HEK293 (cell line): ENCODE measurements around the gene SUPT3H.

Experiments
- CTCF ChIA-PET: fragments of 350-600 bp; formaldehyde crosslinking; extraction: SDS; loops from one replicate; lab custom pipeline; 2021; ENCODE audit warnings: antibody characterized with exemption; lab: Yijun Ruan, JAX
- POLR2A ChIA-PET: fragments of 300-600 bp; formaldehyde crosslinking; extraction: SDS; loops from one replicate; lab custom pipeline; 2020; ENCODE audit warnings: antibody characterized with exemption, inconsistent platforms; lab: Yijun Ruan, JAX
- H3K27ac ChIP-seq: fragments of 200-500 bp; sonication (Bioruptor generic); 2 replicates; pipeline ENCODE4 v1.5.1; 2014; ENCODE audit warnings: low read depth, low read length, control low read depth, inconsistent platforms; ENCODE audit errors: extremely low read depth
- H3K36me3 ChIP-seq, 2 experiments: fragments of 200-500 bp in 1 of 2; sonication (Bioruptor generic) in 1 of 2; 1 replicate in 1 of 2; 2 replicates in 1 of 2; pipeline ENCODE4 v1.5.1; 2014 to 2017; ENCODE audit warnings: inconsistent platforms in 2 of 2, low read length in 2 of 2; ENCODE audit not compliant: control insufficient read depth in 2 of 2, insufficient read depth in 1 of 2
- H3K4me1 ChIP-seq: fragments of 200-500 bp; sonication (Bioruptor generic); 2 replicates; pipeline ENCODE4 v1.5.1; 2014; ENCODE audit warnings: mild to moderate bottlenecking, low read length, inconsistent platforms; ENCODE audit not compliant: control insufficient read depth, insufficient read depth
- H3K4me3 ChIP-seq: 2 replicates; pipeline ENCODE4 v1.5.1; 2011; ENCODE audit warnings: low read depth, mild to moderate bottlenecking, control low read depth, low read length, moderate library complexity
- H3K9me3 ChIP-seq: fragments of 200-500 bp; sonication (Bioruptor generic); 2 replicates; pipeline ENCODE4 v1.5.1; 2014; ENCODE audit warnings: low read depth, low read length, inconsistent platforms; ENCODE audit not compliant: control insufficient read depth, insufficient read depth
- IKZF3 ChIP-seq: fragments of 450-650 bp; IDR thresholded peaks from 2 replicates; pipeline ENCODE4 v1.5.0; 2018; ENCODE audit warnings: missing biosample characterization, mild to moderate bottlenecking, missing genetic modification characterization, moderate library complexity
- MZF1 ChIP-seq: fragments of 450-650 bp; formaldehyde crosslinking; IDR thresholded peaks from 2 replicates; pipeline ENCODE4 v1.5.1; 2017; ENCODE audit warnings: missing biosample characterization, missing genetic modification characterization, borderline replicate concordance
- SCRT1 ChIP-seq: fragments of 450-650 bp; formaldehyde crosslinking; IDR thresholded peaks from 2 replicates; pipeline ENCODE4 v1.5.1; 2016; ENCODE audit warnings: missing biosample characterization, missing genetic modification characterization, borderline replicate concordance
- SP3 ChIP-seq: fragments of 450-650 bp; formaldehyde crosslinking; IDR thresholded peaks from 2 replicates; pipeline ENCODE4 v1.5.1; 2016; ENCODE audit warnings: missing biosample characterization, missing genetic modification characterization
- TCF7L2 ChIP-seq: IDR thresholded peaks from 2 replicates; pipeline ENCODE4 v1.6.1; 2011; ENCODE audit warnings: low read depth, mild to moderate bottlenecking, inconsistent platforms, low read length, moderate library complexity, borderline replicate concordance
- ZEB2 ChIP-seq: fragments of 450-650 bp; formaldehyde crosslinking; IDR thresholded peaks from 2 replicates; pipeline ENCODE4 v1.5.1; 2016; ENCODE audit warnings: missing biosample characterization, missing genetic modification characterization
- ZNF10 ChIP-seq: fragments of 450-650 bp; formaldehyde crosslinking; IDR thresholded peaks from 2 replicates; pipeline ENCODE4 v1.5.1; 2017; ENCODE audit warnings: missing biosample characterization, missing genetic modification characterization
- ZNF121 ChIP-seq: fragments of 450-650 bp; formaldehyde crosslinking; IDR thresholded peaks from 2 replicates; pipeline ENCODE4 v1.5.1; 2016; ENCODE audit warnings: missing biosample characterization, missing genetic modification characterization
- ZNF140 ChIP-seq: fragments of 450-650 bp; formaldehyde crosslinking; IDR thresholded peaks from 2 replicates; pipeline ENCODE4 v1.5.1; 2016; ENCODE audit warnings: missing biosample characterization, missing genetic modification characterization
- ZNF211 ChIP-seq: fragments of 450-650 bp; formaldehyde crosslinking; IDR thresholded peaks from 2 replicates; pipeline ENCODE4 v1.5.1; 2016; ENCODE audit warnings: low read depth, missing biosample characterization, missing genetic modification characterization
- ZNF302 ChIP-seq: fragments of 450-650 bp; formaldehyde crosslinking; IDR thresholded peaks from 2 replicates; pipeline ENCODE4 v1.5.1; 2016; ENCODE audit warnings: missing biosample characterization, missing genetic modification characterization, low read depth
- ZNF324 ChIP-seq: fragments of 450-650 bp; formaldehyde crosslinking; IDR thresholded peaks from 2 replicates; pipeline ENCODE4 v1.5.1; 2016; ENCODE audit warnings: missing biosample characterization, missing genetic modification characterization
- ZNF341 ChIP-seq: fragments of 450-650 bp; formaldehyde crosslinking; IDR thresholded peaks from 2 replicates; pipeline ENCODE4; 2016; ENCODE audit warnings: low read depth, missing biosample characterization, missing genetic modification characterization
- ZNF48 ChIP-seq: fragments of 450-650 bp; formaldehyde crosslinking; IDR thresholded peaks from 2 replicates; pipeline ENCODE4 v1.5.1; 2016; ENCODE audit warnings: missing biosample characterization, missing genetic modification characterization
- ZNF510 ChIP-seq: fragments of 450-650 bp; formaldehyde crosslinking; IDR thresholded peaks from 2 replicates; pipeline ENCODE4 v1.5.1; 2018; ENCODE audit warnings: mild to moderate bottlenecking, missing genetic modification characterization, missing biosample characterization; ENCODE audit not compliant: insufficient replicate concordance
- ZNF548 ChIP-seq: fragments of 450-650 bp; formaldehyde crosslinking; IDR thresholded peaks from 2 replicates; pipeline ENCODE4 v1.5.1; 2016; ENCODE audit warnings: missing biosample characterization, missing genetic modification characterization
- ZNF558 ChIP-seq: fragments of 450-650 bp; formaldehyde crosslinking; IDR thresholded peaks from 2 replicates; pipeline ENCODE4 v1.5.1; 2016; ENCODE audit warnings: missing biosample characterization, missing genetic modification characterization
- ZNF571 ChIP-seq: fragments of 450-650 bp; formaldehyde crosslinking; IDR thresholded peaks from 2 replicates; pipeline ENCODE4 v1.5.0; 2017; ENCODE audit warnings: missing biosample characterization, missing genetic modification characterization
- ZNF664 ChIP-seq: fragments of 450-650 bp; formaldehyde crosslinking; IDR thresholded peaks from 2 replicates; pipeline ENCODE4 v1.5.1; 2016; ENCODE audit warnings: missing biosample characterization, missing genetic modification characterization
- ZNF677 ChIP-seq: fragments of 450-650 bp; IDR thresholded peaks from 2 replicates; pipeline ENCODE4 v1.5.0; 2018; ENCODE audit warnings: missing biosample characterization, mild to moderate bottlenecking, missing genetic modification characterization, moderate library complexity
- ZNF785 ChIP-seq: fragments of 450-650 bp; formaldehyde crosslinking; IDR thresholded peaks from 2 replicates; pipeline ENCODE4 v1.5.1; 2016; ENCODE audit warnings: missing biosample characterization, missing genetic modification characterization
- TF ChIP-seq, protein P1 (sequence below): fragments of 450-650 bp; formaldehyde crosslinking; conservative IDR thresholded peaks from 2 replicates; pipeline ENCODE4 v1.5.1; 2016; ENCODE audit warnings: low read depth, missing biosample characterization, missing genetic modification characterization
- TF ChIP-seq, protein P2 (sequence below): fragments of 450-650 bp; formaldehyde crosslinking; IDR thresholded peaks from 2 replicates; pipeline ENCODE4 v1.5.1; 2016; ENCODE audit warnings: missing biosample characterization, missing genetic modification characterization
- TF ChIP-seq, protein P3 (sequence below): fragments of 450-650 bp; formaldehyde crosslinking; IDR thresholded peaks from 2 replicates; pipeline ENCODE4 v1.5.1; 2017; ENCODE audit warnings: missing biosample characterization, missing genetic modification characterization
- TF ChIP-seq, protein P4 (sequence below): fragments of 450-650 bp; formaldehyde crosslinking; IDR thresholded peaks from 2 replicates; pipeline ENCODE4 v1.5.1; 2016; ENCODE audit warnings: missing biosample characterization, missing genetic modification characterization

The SUPT3H gene

DNA sequence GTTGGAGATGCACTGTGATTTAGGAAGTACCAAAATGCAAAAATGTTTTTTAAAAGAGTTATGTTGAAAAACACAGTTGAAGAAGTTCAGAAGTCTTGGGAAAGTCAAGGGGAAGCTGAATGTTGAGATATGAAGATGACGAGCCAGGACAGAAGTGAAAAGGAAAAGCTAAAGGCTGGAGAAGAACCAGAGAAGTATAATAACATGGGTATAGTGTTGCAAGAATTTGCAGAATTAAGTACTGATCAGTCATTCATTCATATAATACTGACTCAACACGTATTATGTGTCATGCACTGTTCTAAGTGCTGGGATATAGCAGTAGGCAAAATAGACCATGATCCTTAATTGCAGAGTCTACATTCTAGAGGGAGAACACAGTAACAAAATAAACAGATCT lies 557.4 kb downstream of the SUPT3H start:
- ChIA-PET CTCF (no interaction called here), POLR2A (no interaction called here)
- H3K4me1 ChIP-seq = 0 out of 2 replicates have a peak, but pooled peaks cover 3% of the 10 kb centered on the region
- no peak overlapping the region for H3K4me3 ChIP-seq
- H3K27ac ChIP-seq = no peak overlapping the region
- H3K9me3 ChIP-seq = no peaks in the 10 kb centered on the region
- H3K36me3 ChIP-seq = no peaks in the 10 kb centered on the region
- TF ChIP-seq ZNF121 (tag by site-specific recombination) (no peak), MZF1 (tag by site-specific recombination) (no peak), ZNF785 (tag by site-specific recombination) (no peak), ZNF48 (tag by site-specific recombination) (no peak), SP3 (tag by site-specific recombination) (no peak), ZNF341 (tag by site-specific recombination) (no peak), ZNF10 (no peak), ZNF302 (tag by site-specific recombination) (no peak), ZNF571 (tag by site-specific recombination) (no peak), ZNF677 (tag by site-specific recombination) (no peak), ZNF324 (tag by site-specific recombination) (no peak), ZNF664 (tag by site-specific recombination) (no peak), ZNF558 (tag by site-specific recombination) (no peak), ZEB2 (no peak), TCF7L2 (no peak), IKZF3 (tag by site-specific recombination) (no peak), SCRT1 (tag by site-specific recombination) (no peak), ZNF140 (no peak)
- TF ChIP-seq, protein P1, sequence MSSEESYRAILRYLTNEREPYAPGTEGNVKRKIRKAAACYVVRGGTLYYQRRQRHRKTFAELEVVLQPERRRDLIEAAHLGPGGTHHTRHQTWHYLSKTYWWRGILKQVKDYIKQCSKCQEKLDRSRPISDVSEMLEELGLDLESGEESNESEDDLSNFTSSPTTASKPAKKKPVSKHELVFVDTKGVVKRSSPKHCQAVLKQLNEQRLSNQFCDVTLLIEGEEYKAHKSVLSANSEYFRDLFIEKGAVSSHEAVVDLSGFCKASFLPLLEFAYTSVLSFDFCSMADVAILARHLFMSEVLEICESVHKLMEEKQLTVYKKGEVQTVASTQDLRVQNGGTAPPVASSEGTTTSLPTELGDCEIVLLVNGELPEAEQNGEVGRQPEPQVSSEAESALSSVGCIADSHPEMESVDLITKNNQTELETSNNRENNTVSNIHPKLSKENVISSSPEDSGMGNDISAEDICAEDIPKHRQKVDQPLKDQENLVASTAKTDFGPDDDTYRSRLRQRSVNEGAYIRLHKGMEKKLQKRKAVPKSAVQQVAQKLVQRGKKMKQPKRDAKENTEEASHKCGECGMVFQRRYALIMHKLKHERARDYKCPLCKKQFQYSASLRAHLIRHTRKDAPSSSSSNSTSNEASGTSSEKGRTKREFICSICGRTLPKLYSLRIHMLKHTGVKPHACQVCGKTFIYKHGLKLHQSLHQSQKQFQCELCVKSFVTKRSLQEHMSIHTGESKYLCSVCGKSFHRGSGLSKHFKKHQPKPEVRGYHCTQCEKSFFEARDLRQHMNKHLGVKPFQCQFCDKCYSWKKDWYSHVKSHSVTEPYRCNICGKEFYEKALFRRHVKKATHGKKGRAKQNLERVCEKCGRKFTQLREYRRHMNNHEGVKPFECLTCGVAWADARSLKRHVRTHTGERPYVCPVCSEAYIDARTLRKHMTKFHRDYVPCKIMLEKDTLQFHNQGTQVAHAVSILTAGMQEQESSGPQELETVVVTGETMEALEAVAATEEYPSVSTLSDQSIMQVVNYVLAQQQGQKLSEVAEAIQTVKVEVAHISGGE = no peak

DNA sequence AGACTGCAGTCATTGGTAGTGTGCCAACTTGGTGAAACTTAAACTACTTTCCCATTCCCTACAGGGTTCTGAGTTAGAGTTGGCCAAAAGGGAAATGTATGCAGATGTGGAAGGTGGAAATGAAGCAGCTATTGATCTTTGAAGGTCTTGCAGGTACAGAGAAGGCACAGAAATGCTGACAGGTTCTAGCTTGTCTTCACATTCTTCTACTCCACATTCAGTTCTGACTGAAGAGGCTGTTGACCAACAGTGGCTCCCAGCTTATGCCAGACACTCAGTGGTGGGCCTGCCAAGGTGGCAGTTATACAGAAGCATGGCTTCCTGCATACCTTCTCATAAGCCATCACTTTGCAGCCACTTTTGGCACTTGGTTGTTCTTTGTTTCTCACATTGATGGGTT lies 566.3 kb downstream of the SUPT3H start:
- Histone ChIP-seq H3K9me3 (no peaks in the 10 kb centered on the region), H3K36me3 (no peaks in the 10 kb centered on the region), H3K27ac (no peak overlapping the region), H3K4me1 (peaks cover 3% of the 10 kb centered on the region), H3K4me3 (no peak overlapping the region)
- CTCF ChIA-PET = interaction anchor here (0.7 kb wide), 1 partner anchor 68 kb away, joined by 4 read pairs; no protein-coding TSS in a partner anchor
- POLR2A ChIA-PET = no interaction called here
- TF ChIP-seq ZNF548 (tag by site-specific recombination) = no peak
- TF ChIP-seq ZNF211 (tag by site-specific recombination) = no peak
- TF ChIP-seq, protein P2, sequence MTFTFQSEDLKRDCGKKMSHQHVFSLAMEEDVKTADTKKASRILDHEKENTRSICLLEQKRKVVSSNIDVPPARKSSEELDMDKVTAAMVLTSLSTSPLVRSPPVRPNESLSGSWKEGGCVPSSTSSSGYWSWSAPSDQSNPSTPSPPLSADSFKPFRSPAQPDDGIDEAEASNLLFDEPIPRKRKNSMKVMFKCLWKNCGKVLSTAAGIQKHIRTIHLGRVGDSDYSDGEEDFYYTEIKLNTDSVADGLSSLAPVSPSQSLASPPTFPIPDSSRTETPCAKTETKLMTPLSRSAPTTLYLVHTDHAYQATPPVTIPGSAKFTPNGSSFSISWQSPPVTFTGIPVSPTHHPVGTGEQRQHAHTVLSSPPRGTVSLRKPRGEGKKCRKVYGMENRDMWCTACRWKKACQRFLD (tag by site-specific recombination) = no peak
- TF ChIP-seq, protein P3, sequence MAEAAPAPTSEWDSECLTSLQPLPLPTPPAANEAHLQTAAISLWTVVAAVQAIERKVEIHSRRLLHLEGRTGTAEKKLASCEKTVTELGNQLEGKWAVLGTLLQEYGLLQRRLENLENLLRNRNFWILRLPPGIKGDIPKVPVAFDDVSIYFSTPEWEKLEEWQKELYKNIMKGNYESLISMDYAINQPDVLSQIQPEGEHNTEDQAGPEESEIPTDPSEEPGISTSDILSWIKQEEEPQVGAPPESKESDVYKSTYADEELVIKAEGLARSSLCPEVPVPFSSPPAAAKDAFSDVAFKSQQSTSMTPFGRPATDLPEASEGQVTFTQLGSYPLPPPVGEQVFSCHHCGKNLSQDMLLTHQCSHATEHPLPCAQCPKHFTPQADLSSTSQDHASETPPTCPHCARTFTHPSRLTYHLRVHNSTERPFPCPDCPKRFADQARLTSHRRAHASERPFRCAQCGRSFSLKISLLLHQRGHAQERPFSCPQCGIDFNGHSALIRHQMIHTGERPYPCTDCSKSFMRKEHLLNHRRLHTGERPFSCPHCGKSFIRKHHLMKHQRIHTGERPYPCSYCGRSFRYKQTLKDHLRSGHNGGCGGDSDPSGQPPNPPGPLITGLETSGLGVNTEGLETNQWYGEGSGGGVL (tag by site-specific recombination) = no peak
- TF ChIP-seq, protein P4, sequence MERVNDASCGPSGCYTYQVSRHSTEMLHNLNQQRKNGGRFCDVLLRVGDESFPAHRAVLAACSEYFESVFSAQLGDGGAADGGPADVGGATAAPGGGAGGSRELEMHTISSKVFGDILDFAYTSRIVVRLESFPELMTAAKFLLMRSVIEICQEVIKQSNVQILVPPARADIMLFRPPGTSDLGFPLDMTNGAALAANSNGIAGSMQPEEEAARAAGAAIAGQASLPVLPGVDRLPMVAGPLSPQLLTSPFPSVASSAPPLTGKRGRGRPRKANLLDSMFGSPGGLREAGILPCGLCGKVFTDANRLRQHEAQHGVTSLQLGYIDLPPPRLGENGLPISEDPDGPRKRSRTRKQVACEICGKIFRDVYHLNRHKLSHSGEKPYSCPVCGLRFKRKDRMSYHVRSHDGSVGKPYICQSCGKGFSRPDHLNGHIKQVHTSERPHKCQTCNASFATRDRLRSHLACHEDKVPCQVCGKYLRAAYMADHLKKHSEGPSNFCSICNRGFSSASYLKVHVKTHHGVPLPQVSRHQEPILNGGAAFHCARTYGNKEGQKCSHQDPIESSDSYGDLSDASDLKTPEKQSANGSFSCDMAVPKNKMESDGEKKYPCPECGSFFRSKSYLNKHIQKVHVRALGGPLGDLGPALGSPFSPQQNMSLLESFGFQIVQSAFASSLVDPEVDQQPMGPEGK (tag by site-specific recombination) = no peak
- no peak for TF ChIP-seq ZNF510 (tag by site-specific recombination)
